Measurements from ENCODE around the gene PTPRM. TPM values are rescaled to one million over a fixed set of nuclear protein-coding genes. Genes with fewer than 3 reads are reported as not detected.

PTPRM gene
- total and polyA plus RNA-seq, 2 donors (not counting 3 experiments of a cell fraction or from before 2014, with no cell fraction given): 37.4 to 43.7 TPM

DNA sequence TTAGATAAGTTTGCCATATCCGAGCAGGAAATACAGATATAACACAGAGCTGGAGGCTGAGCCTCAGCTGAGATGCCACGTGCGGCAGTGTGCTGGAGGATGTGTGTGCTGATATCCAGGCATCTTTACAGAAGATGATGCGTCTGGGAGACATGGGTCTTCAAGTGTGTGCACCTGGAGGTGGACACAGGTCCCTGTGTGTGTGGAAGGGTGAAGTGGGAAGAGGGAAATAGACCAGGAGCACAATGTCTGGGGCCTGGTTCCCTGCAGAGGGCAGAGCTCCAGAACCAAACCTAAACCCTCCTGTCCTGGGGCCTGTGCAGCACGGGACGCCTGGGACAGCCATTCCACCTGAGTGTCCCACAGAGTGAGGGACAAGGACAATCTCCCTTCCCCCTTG lies 861.8 kb downstream of the PTPRM start:
- Histone ChIP-seq H3K4me3 (replicated peaks in 1 of 3; ENCODE audit: insufficient read depth in 1 of 3, low read depth in 1 of 3, low read length in 3 of 3) (no peak overlapping the region), H3K9me3 (replicated peaks; ENCODE audit: control insufficient read depth, insufficient read depth, low read length) (no peaks in the 10 kb centered on the region), H3K9me1 (replicated peaks; ENCODE audit: control insufficient read depth, extremely low read depth, insufficient read depth, low read length) (no peaks in the 10 kb centered on the region), H3K36me3 (ENCODE audit: control insufficient read depth in 2 of 2, extremely low read depth in 1 of 2, insufficient read depth in 2 of 2, low read length in 2 of 2) (no peaks in the 10 kb centered on the region), H3K4me1 (ENCODE audit: control insufficient read depth, extremely low read depth, insufficient read depth, low read length) (no peaks in the 10 kb centered on the region), H3K79me2 (ENCODE audit: control insufficient read depth, insufficient read depth, low read length) (no peaks in the 10 kb centered on the region), H3K4me2 (ENCODE audit: insufficient read depth, low read length) (no peak overlapping the region), H3K27ac (ENCODE audit: insufficient read depth, low read depth, low read length) (no peak overlapping the region), H3K9ac (replicated peaks; ENCODE audit: extremely low read depth, insufficient read depth, low read length) (no peak overlapping the region), H3K27me3 (ENCODE audit: control insufficient read depth in 2 of 2, insufficient read depth in 2 of 2, low read length in 2 of 2) (no peaks in the 10 kb centered on the region), H4K20me1 (replicated peaks; ENCODE audit: control insufficient read depth, extremely low read depth, insufficient read depth, low read length) (no peaks in the 10 kb centered on the region), H2AFZ (ENCODE audit: low read depth, low read length) (no peak overlapping the region)
- no TSS peak for BruUV-seq (replicated peaks)
- intact Hi-C loops (cut with micrococcal nuclease): no loop called here
- FAIRE-seq: no peak
- no peak for DNase-seq (ENCODE audit: low read depth, low spot score)
- TF ChIP-seq, protein P1, sequence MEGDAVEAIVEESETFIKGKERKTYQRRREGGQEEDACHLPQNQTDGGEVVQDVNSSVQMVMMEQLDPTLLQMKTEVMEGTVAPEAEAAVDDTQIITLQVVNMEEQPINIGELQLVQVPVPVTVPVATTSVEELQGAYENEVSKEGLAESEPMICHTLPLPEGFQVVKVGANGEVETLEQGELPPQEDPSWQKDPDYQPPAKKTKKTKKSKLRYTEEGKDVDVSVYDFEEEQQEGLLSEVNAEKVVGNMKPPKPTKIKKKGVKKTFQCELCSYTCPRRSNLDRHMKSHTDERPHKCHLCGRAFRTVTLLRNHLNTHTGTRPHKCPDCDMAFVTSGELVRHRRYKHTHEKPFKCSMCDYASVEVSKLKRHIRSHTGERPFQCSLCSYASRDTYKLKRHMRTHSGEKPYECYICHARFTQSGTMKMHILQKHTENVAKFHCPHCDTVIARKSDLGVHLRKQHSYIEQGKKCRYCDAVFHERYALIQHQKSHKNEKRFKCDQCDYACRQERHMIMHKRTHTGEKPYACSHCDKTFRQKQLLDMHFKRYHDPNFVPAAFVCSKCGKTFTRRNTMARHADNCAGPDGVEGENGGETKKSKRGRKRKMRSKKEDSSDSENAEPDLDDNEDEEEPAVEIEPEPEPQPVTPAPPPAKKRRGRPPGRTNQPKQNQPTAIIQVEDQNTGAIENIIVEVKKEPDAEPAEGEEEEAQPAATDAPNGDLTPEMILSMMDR (IDR thresholded peaks at IDR 0.05; ENCODE audit: extremely low read depth in 1 of 2, insufficient read depth in 1 of 2, low read depth in 1 of 2, low read length in 2 of 2): no peak
- no peak for TF ChIP-seq MYC (IDR thresholded peaks at IDR 0.05; ENCODE audit: low read depth, low read length)
- no peak for TF ChIP-seq JUN (IDR thresholded peaks at IDR 0.05; ENCODE audit: borderline replicate concordance, insufficient read depth, insufficient read length, low read depth)
- TF ChIP-seq EZH2 (IDR thresholded peaks at IDR 0.05; ENCODE audit: borderline replicate concordance, low read depth, low read length, severe bottlenecking): no peak
- no peak for TF ChIP-seq POLR2AphosphoS5 (IDR thresholded peaks at IDR 0.05; ENCODE audit: insufficient read depth, low read depth, low read length)
- TF ChIP-seq FOS (IDR thresholded peaks at IDR 0.05; ENCODE audit: borderline replicate concordance, insufficient read depth, low read length): no peak
- TF ChIP-seq, protein P2, sequence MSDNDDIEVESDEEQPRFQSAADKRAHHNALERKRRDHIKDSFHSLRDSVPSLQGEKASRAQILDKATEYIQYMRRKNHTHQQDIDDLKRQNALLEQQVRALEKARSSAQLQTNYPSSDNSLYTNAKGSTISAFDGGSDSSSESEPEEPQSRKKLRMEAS (IDR thresholded peaks at IDR 0.05; ENCODE audit: insufficient read depth, insufficient read length): no peak
- TF ChIP-seq GATA2 (IDR thresholded peaks at IDR 0.05; ENCODE audit: insufficient read depth, insufficient read length, low read depth, low read length): no peak
- TF ChIP-seq POLR2A (IDR thresholded peaks at IDR 0.05; ENCODE audit: low read depth, low read length): no peak
- POLR2A ChIA-PET: no interaction called here
- CTCF ChIA-PET: interaction anchor here (0.7 kb wide), 1 partner anchor 8 kb away, joined by 3 read pairs; no protein-coding TSS in a partner anchor
- dilution Hi-C loops (cut with MboI; ENCODE audit: extremely low pct_ligation_motif_present, low sequenced_read_pairs): no loop called here

Data from endothelial cell of umbilical vein (primary cell).